IMR-90 (cell line): Measurements from ENCODE around the gene MIR17HG. TPM values are rescaled to one million over a fixed set of nuclear protein-coding genes. Genes with fewer than 3 reads are reported as not detected.

Experiments used
- ATAC-seq: fragments of 200-7000 bp; cut with Tn5 transposase; 2 replicates; pipeline ENCODE4 v1.9.1; 2020; ENCODE audit warnings: low read depth, mild to moderate bottlenecking, moderate library complexity
- BruUV-seq: library from RNA; stranded (reverse); fragments of 400-500 nt; replicated peaks from 2 replicates; lab custom pipeline; 2021; lab: Mats Ljungman, UMichigan
- CTCF ChIA-PET: fragments of 300-600 bp; formaldehyde crosslinking; extraction: SDS; loops from one replicate; lab custom pipeline; 2021; ENCODE audit warnings: antibody characterized with exemption; lab: Yijun Ruan, JAX
- POLR2A ChIA-PET: fragments of 300-600 bp; sonication (Branson Sonifier 250); formaldehyde crosslinking; loops from one replicate; lab custom pipeline; 2022; ENCODE audit warnings: antibody characterized with exemption; ENCODE audit not compliant: unreplicated experiment; lab: Charles Lee
- DNase-seq: peaks from one replicate; pipeline ENCODE4 v3.0.0; 2013
- H2AFZ ChIP-seq: replicated peaks from 2 replicates; pipeline ENCODE3; 2013; ENCODE audit warnings: low read length, mild to moderate bottlenecking; ENCODE audit not compliant: poor library complexity
- H2AK5ac ChIP-seq: 2 replicates; pipeline ENCODE4 v1.6.1; 2013; ENCODE audit warnings: low read depth, low read length, inconsistent platforms
- H2AK9ac ChIP-seq: replicated peaks from 2 replicates; pipeline ENCODE3; 2013; ENCODE audit warnings: mild to moderate bottlenecking, low read depth, low read length, moderate library complexity; ENCODE audit not compliant: poor library complexity
- H2BK120ac ChIP-seq: 2 replicates; pipeline ENCODE4 v1.6.1; 2013; ENCODE audit warnings: low read depth, low read length, inconsistent platforms
- H2BK15ac ChIP-seq: 3 replicates; pipeline ENCODE4 v1.6.1; 2013; ENCODE audit warnings: low read depth, low read length, inconsistent platforms
- H2BK20ac ChIP-seq: 2 replicates; pipeline ENCODE4 v1.6.1; 2013; ENCODE audit warnings: low read depth, mild to moderate bottlenecking, inconsistent platforms, low read length, moderate library complexity
- H2BK5ac ChIP-seq: 2 replicates; pipeline ENCODE4 v1.6.1; 2013; ENCODE audit warnings: mild to moderate bottlenecking, low read depth, low read length, inconsistent platforms; ENCODE audit not compliant: poor library complexity, severe bottlenecking
- H3K14ac ChIP-seq: replicated peaks from 2 replicates; pipeline ENCODE4 v1.6.1; 2013; ENCODE audit warnings: low read depth, low read length, inconsistent platforms
- H3K18ac ChIP-seq: 2 replicates; pipeline ENCODE4 v1.6.1; 2013; ENCODE audit warnings: low read depth, low read length, control low read depth
- H3K23ac ChIP-seq: 2 replicates; pipeline ENCODE4 v1.6.1; 2013; ENCODE audit warnings: low read depth, low read length, inconsistent platforms
- H3K27ac ChIP-seq: 2 replicates; pipeline ENCODE4 v1.5.1; 2013; ENCODE audit warnings: mild to moderate bottlenecking, control low read depth, low read length; ENCODE audit not compliant: insufficient read depth
- H3K27me3 ChIP-seq: 2 replicates; pipeline ENCODE4 v1.6.1; 2013; ENCODE audit warnings: low read length; ENCODE audit not compliant: control insufficient read depth, insufficient read depth
- H3K36me3 ChIP-seq: 2 replicates; pipeline ENCODE4 v1.6.1; 2013; ENCODE audit warnings: low read length, mixed read lengths; ENCODE audit not compliant: control insufficient read depth, insufficient read depth
- H3K4ac ChIP-seq: 2 replicates; pipeline ENCODE4 v1.6.1; 2013; ENCODE audit warnings: low read depth, low read length, inconsistent platforms
- H3K4me1 ChIP-seq: 2 replicates; pipeline ENCODE4 v1.6.1; 2013; ENCODE audit warnings: low read length, mixed read lengths; ENCODE audit not compliant: control insufficient read depth, insufficient read depth
- H3K4me2 ChIP-seq: 2 replicates; pipeline ENCODE4 v1.6.1; 2013; ENCODE audit warnings: low read depth, mild to moderate bottlenecking, control low read depth, low read length, moderate library complexity
- H3K4me3 ChIP-seq: 2 replicates; pipeline ENCODE4 v1.5.1; 2013; ENCODE audit warnings: low read depth, mild to moderate bottlenecking, control low read depth, low read length, moderate library complexity; ENCODE audit not compliant: insufficient read depth
- H3K56ac ChIP-seq: 2 replicates; pipeline ENCODE4 v1.6.1; 2013; ENCODE audit warnings: low read length, inconsistent platforms; ENCODE audit not compliant: insufficient read depth; ENCODE audit errors: extremely low read depth
- H3K79me1 ChIP-seq, 2 experiments: 2 replicates each; pipeline ENCODE4 v1.6.1; 2013; ENCODE audit warnings: low read length in 2 of 2, inconsistent platforms in 1 of 2, low read depth in 1 of 2
- H3K9ac ChIP-seq: 2 replicates; pipeline ENCODE4 v1.6.1; 2013; ENCODE audit warnings: low read depth, low read length, control low read depth
- H3K9me1 ChIP-seq: 2 replicates; pipeline ENCODE4 v1.6.1; 2013; ENCODE audit warnings: low read length, inconsistent platforms; ENCODE audit not compliant: insufficient read depth
- H3K9me3 ChIP-seq: 2 replicates; pipeline ENCODE4 v1.6.1; 2013; ENCODE audit warnings: low read length; ENCODE audit not compliant: control insufficient read depth, insufficient read depth
- H4K20me1 ChIP-seq: 2 replicates; pipeline ENCODE4 v1.6.1; 2013; ENCODE audit warnings: low read length, inconsistent platforms; ENCODE audit not compliant: insufficient read depth
- H4K5ac ChIP-seq: 2 replicates; pipeline ENCODE4 v1.6.1; 2013; ENCODE audit warnings: mild to moderate bottlenecking, low read depth, low read length, control low read depth
- H4K8ac ChIP-seq, 2 experiments: 2 replicates each; pipeline ENCODE4 v1.6.1; 2013; ENCODE audit warnings: low read depth in 2 of 2, low read length in 2 of 2, control low read depth in 1 of 2, inconsistent platforms in 1 of 2
- H4K91ac ChIP-seq: 2 replicates; pipeline ENCODE4 v1.6.1; 2013; ENCODE audit warnings: low read depth, low read length, inconsistent platforms; ENCODE audit not compliant: insufficient read depth
- BHLHE40 ChIP-seq: fragments of 150-350 bp; IDR thresholded peaks from 2 replicates; pipeline ENCODE4 v1.6.1; 2016; ENCODE audit warnings: mild to moderate bottlenecking, low read depth, low read length
- CEBPB ChIP-seq: IDR thresholded peaks from 2 replicates; pipeline ENCODE4 v1.6.1; 2012; ENCODE audit warnings: low read depth, low read length, improper control_type of control experiment
- CHD1 ChIP-seq: IDR thresholded peaks from 2 replicates; pipeline ENCODE4 v1.6.1; 2012; ENCODE audit warnings: low read depth, low read length, improper control_type of control experiment
- ELK1 ChIP-seq: fragments of 150-350 bp; IDR thresholded peaks from 2 replicates; pipeline ENCODE4 v1.6.1; 2016; ENCODE audit warnings: low read depth, mild to moderate bottlenecking, low read length, moderate library complexity, borderline replicate concordance
- FOS ChIP-seq: fragments of 150-350 bp; IDR thresholded peaks from 2 replicates; pipeline ENCODE4 v1.6.1; 2016; ENCODE audit warnings: low read depth, low read length
- MAFK ChIP-seq: IDR thresholded peaks from 2 replicates; pipeline ENCODE4 v1.6.1; 2012; ENCODE audit warnings: low read depth, low read length, improper control_type of control experiment
- MAZ ChIP-seq: IDR thresholded peaks from 2 replicates; pipeline ENCODE4 v1.6.1; 2012; ENCODE audit warnings: low read depth, mild to moderate bottlenecking, low read length, improper control_type of control experiment, moderate library complexity, borderline replicate concordance
- MXI1 ChIP-seq: IDR thresholded peaks from 2 replicates; pipeline ENCODE4 v1.6.1; 2012; ENCODE audit warnings: low read depth, mild to moderate bottlenecking, low read length, moderate library complexity, borderline replicate concordance
- NFE2L2 ChIP-seq: fragments of 150-350 bp; IDR thresholded peaks from 2 replicates; pipeline ENCODE4 v1.6.1; 2016; ENCODE audit warnings: low read depth, mild to moderate bottlenecking, low read length
- POLR2A ChIP-seq: IDR thresholded peaks from 2 replicates; pipeline ENCODE4 v1.6.1; 2012; ENCODE audit warnings: mild to moderate bottlenecking, low read depth, low read length
- RAD21 ChIP-seq: IDR thresholded peaks from 2 replicates; pipeline ENCODE4 v1.6.1; 2012; ENCODE audit warnings: low read length, improper control_type of control experiment
- RCOR1 ChIP-seq: IDR thresholded peaks from 2 replicates; pipeline ENCODE4 v1.6.1; 2012; ENCODE audit warnings: mild to moderate bottlenecking, low read length, improper control_type of control experiment; ENCODE audit not compliant: insufficient replicate concordance
- RFX5 ChIP-seq: IDR thresholded peaks from 2 replicates; pipeline ENCODE4 v1.8.0; 2012; ENCODE audit warnings: low read depth, mild to moderate bottlenecking, low read length, moderate library complexity
- SMC3 ChIP-seq: fragments of 150-350 bp; IDR thresholded peaks from 2 replicates; pipeline ENCODE4 v1.6.1; 2016; ENCODE audit warnings: low read depth, mild to moderate bottlenecking, antibody characterized with exemption, low read length, moderate library complexity
- USF2 ChIP-seq: fragments of 150-350 bp; IDR thresholded peaks from 2 replicates; pipeline ENCODE4 v1.6.1; 2017; ENCODE audit warnings: mild to moderate bottlenecking, antibody characterized with exemption, low read length, low read depth
- WGBS, 2 experiments: methylation state at CpG; one replicate each; pipeline versions ENCODE4 v1.1.5 to v1.1.7; 2013; ENCODE audit warnings: missing lambda C conversion rate in 2 of 2; ENCODE audit not compliant: insufficient read length in 1 of 2; ENCODE audit errors: extremely low coverage in 2 of 2; 5-methylcytosine and 5-hydroxymethylcytosine counted together
- dilution Hi-C: fragments of 300-500 bp; cut with HindIII; formaldehyde crosslinking; loops from one replicate; pipeline ENCODE4 v1.14.3; 2018; ENCODE audit warnings: low sequenced_read_pairs; ENCODE audit not compliant: unreplicated experiment
- in situ Hi-C: fragments of 300-500 bp; cut with MboI; formaldehyde crosslinking; loops from 3 replicates; pipeline ENCODE4 v1.14.3; 2019; ENCODE audit warnings: low sequenced_read_pairs, inconsistent platforms, mixed read lengths
- intact Hi-C: fragments of 100-400 bp; cut with micrococcal nuclease; formaldehyde crosslinking; loops from 2 replicates; pipeline ENCODE4 v1.10.0; 2022
- polyA plus RNA-seq, 3 experiments: library from polyadenylated mRNA; depleted of rRNA; stranded (reverse); fragments of >200 nt; gene quantifications; 2 replicates each; pipeline ENCODE4 v1.2.3, GENCODE V29; 2012; ENCODE audit warnings: low replicate concordance in 1 of 3
- total RNA-seq: library from RNA; depleted of rRNA; stranded (reverse); fragments of >200 nt; gene quantifications from 2 replicates; pipeline ENCODE4 v1.2.3, GENCODE V29; 2012
- TF ChIP-seq, protein P1 (sequence below): conservative IDR thresholded peaks from 2 replicates; pipeline ENCODE4 v1.5.1; 2012; ENCODE audit warnings: mild to moderate bottlenecking, low read depth, low read length, improper control_type of control experiment

The MIR17HG gene
- total and polyA plus RNA-seq, 2 of the 4 experiments (the other 2 are of a cell fraction) = 0.77 to 3.0 TPM

DNA sequence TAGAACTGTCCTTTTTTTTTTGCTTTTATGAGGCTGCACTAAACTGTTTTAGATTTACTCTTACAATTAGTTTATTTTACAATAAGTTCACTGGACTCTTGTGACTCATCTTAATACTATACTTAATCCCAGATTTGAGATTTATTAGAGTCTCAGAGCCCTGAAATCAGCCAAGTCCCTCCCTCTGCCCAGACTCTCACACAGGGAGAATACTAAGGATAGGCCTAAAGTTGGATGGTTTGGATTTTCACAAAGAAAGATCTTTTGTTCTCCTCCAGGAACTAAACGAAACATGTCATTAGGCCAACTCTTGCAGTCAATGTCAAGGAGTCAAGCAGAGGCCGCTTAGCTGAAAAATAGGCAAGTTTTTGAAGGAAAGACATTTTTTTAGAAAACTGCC lies 42.7 kb upstream of the MIR17HG start:
- DNase-seq (no peak), ATAC-seq (no peak)
- H2BK15ac ChIP-seq = no peak overlapping the region
- H4K20me1 ChIP-seq = no peaks in the 10 kb centered on the region
- WGBS, 2 experiments = no CpG with 5 or more reads among the region's 2 CpGs
- H2BK120ac ChIP-seq = no peak overlapping the region
- intact Hi-C loops (no loop called here), in situ Hi-C loops (no loop called here), dilution Hi-C loops (no loop called here)
- no peak overlapping the region for H3K9ac ChIP-seq
- H3K4ac ChIP-seq = no peak overlapping the region
- POLR2A ChIA-PET = no interaction called here
- H3K18ac ChIP-seq = no peak overlapping the region
- no peak overlapping the region for H2AK5ac ChIP-seq
- H3K36me3 ChIP-seq = no peaks in the 10 kb centered on the region
- H3K4me1 ChIP-seq = no peaks in the 10 kb centered on the region
- CTCF ChIA-PET = no interaction called here
- H3K9me1 ChIP-seq = no peaks in the 10 kb centered on the region
- TF ChIP-seq MAZ (no peak), USF2 (no peak), NFE2L2 (no peak), BHLHE40 (no peak), SMC3 (no peak), RCOR1 (no peak), RFX5 (no peak), MXI1 (no peak), MAFK (no peak), FOS (no peak), CHD1 (no peak), RAD21 (no peak), ELK1 (no peak), CEBPB (no peak), POLR2A (no peak)
- TF ChIP-seq, protein P1, sequence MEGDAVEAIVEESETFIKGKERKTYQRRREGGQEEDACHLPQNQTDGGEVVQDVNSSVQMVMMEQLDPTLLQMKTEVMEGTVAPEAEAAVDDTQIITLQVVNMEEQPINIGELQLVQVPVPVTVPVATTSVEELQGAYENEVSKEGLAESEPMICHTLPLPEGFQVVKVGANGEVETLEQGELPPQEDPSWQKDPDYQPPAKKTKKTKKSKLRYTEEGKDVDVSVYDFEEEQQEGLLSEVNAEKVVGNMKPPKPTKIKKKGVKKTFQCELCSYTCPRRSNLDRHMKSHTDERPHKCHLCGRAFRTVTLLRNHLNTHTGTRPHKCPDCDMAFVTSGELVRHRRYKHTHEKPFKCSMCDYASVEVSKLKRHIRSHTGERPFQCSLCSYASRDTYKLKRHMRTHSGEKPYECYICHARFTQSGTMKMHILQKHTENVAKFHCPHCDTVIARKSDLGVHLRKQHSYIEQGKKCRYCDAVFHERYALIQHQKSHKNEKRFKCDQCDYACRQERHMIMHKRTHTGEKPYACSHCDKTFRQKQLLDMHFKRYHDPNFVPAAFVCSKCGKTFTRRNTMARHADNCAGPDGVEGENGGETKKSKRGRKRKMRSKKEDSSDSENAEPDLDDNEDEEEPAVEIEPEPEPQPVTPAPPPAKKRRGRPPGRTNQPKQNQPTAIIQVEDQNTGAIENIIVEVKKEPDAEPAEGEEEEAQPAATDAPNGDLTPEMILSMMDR = no peak
- no peak overlapping the region for H4K5ac ChIP-seq
- no peak overlapping the region for H3K4me2 ChIP-seq
- no peaks in the 10 kb centered on the region for H3K27me3 ChIP-seq
- no peak overlapping the region for H2BK5ac ChIP-seq
- no peak overlapping the region for H3K4me3 ChIP-seq
- H4K8ac ChIP-seq = no peak overlapping the region
- no TSS peak for BruUV-seq
- H3K9me3 ChIP-seq = no peaks in the 10 kb centered on the region
- H3K56ac ChIP-seq = no peak overlapping the region
- no peak overlapping the region for H2AK9ac ChIP-seq
- no peak overlapping the region for H4K91ac ChIP-seq
- H2AFZ ChIP-seq = no peak overlapping the region
- no peak overlapping the region for H3K27ac ChIP-seq
- no peak overlapping the region for H3K14ac ChIP-seq
- no peak overlapping the region for H2BK20ac ChIP-seq
- no peaks in the 10 kb centered on the region for H3K79me1 ChIP-seq
- H3K23ac ChIP-seq = no peak overlapping the region
